ENCODE measurements around the gene FBXO3. TPM values are rescaled to one million over a fixed set of nuclear protein-coding genes. Genes with fewer than 3 reads are reported as not detected.
"Not testable (repeated sequence)": the region's sequence is repeated elsewhere in the genome, so short reads cannot be mapped to it uniquely, and the experiment has no call there.

Gene FBXO3
- polyA plus RNA-seq, 1 experiment = 43.4 TPM

GRCh38 chr11:33712436-33712835, 61.9 kb downstream of the FBXO3 start:
- TF ChIP-seq CTCF (IDR thresholded peaks at IDR 0.05; ENCODE audit: low read depth, low read length) = no peak
- POLR2A ChIA-PET = no interaction called here
- H3K27ac ChIP-seq (ENCODE audit: low read depth, low read length) = no peak overlapping the region
- DNase-seq (ENCODE audit: low read depth, low spot score) = no peak
- CTCF ChIA-PET = no interaction called here
- no peak overlapping the region for H3K4me3 ChIP-seq (ENCODE audit: low read depth, low read length)
- H3K27me3 ChIP-seq (ENCODE audit: control insufficient read depth, insufficient read depth, low read length) = no peaks in the 10 kb centered on the region
- no peaks in the 10 kb centered on the region for H3K9me3 ChIP-seq (ENCODE audit: control insufficient read depth, insufficient read depth, low read length)

GRCh38 chr11:33709466-33709865, 64.9 kb downstream of the FBXO3 start:
- Histone ChIP-seq H3K4me3 (ENCODE audit: low read depth, low read length) (no peak overlapping the region), H3K9me3 (ENCODE audit: control insufficient read depth, insufficient read depth, low read length) (no peaks in the 10 kb centered on the region), H3K27me3 (ENCODE audit: control insufficient read depth, insufficient read depth, low read length) (no peaks in the 10 kb centered on the region), H3K27ac (ENCODE audit: low read depth, low read length) (no peak overlapping the region)
- ChIA-PET POLR2A (interaction anchor here (1.1 kb wide), 1 partner anchor 8 kb away, joined by 3 read pairs; no protein-coding TSS in a partner anchor), CTCF (interaction anchor here (0.6 to 2.2 kb wide), 5 partner anchors 15 to 379 kb away, joined by 3 to 12 read pairs (median 4); no protein-coding TSS in a partner anchor)
- no peak for TF ChIP-seq CTCF (IDR thresholded peaks at IDR 0.05; ENCODE audit: low read depth, low read length)
- no peak for DNase-seq (ENCODE audit: low read depth, low spot score)

GRCh38 chr11:33708985-33709384, 65.3 kb downstream of the FBXO3 start:
- Histone ChIP-seq H3K27ac (ENCODE audit: low read depth, low read length) (no peak overlapping the region), H3K4me3 (ENCODE audit: low read depth, low read length) (no peak overlapping the region), H3K27me3 (ENCODE audit: control insufficient read depth, insufficient read depth, low read length) (no peaks in the 10 kb centered on the region), H3K9me3 (ENCODE audit: control insufficient read depth, insufficient read depth, low read length) (no peaks in the 10 kb centered on the region)
- POLR2A ChIA-PET = interaction anchor here (1.1 kb wide), 1 partner anchor 8 kb away, joined by 3 read pairs; no protein-coding TSS in a partner anchor
- CTCF ChIA-PET = interaction anchor here (1.1 to 2.2 kb wide), 4 partner anchors 15 to 378 kb away, joined by 3 to 12 read pairs (median 5); no protein-coding TSS in a partner anchor
- TF ChIP-seq CTCF (IDR thresholded peaks at IDR 0.05; ENCODE audit: low read depth, low read length) = no peak
- DNase-seq (ENCODE audit: low read depth, low spot score) = no peak

GRCh38 chr11:33707831-33708230, 66.5 kb downstream of the FBXO3 start:
- CTCF ChIA-PET = interaction anchor here (1.0 to 2.2 kb wide), 3 partner anchors 20 to 35 kb away, joined by 3 to 12 read pairs (median 10); no protein-coding TSS in a partner anchor
- not testable (repeated sequence) for H3K9me3 ChIP-seq (ENCODE audit: control insufficient read depth, insufficient read depth, low read length); H3K4me3 ChIP-seq (ENCODE audit: low read depth, low read length); H3K27me3 ChIP-seq (ENCODE audit: control insufficient read depth, insufficient read depth, low read length); DNase-seq (ENCODE audit: low read depth, low spot score); H3K27ac ChIP-seq (ENCODE audit: low read depth, low read length)
- POLR2A ChIA-PET = interaction anchor here (0.6 kb wide), 1 partner anchor 462 kb away, joined by 3 read pairs; no protein-coding TSS in a partner anchor

GRCh38 chr11:33706966-33707365, 67.4 kb downstream of the FBXO3 start:
- Histone ChIP-seq H3K27ac (ENCODE audit: low read depth, low read length) (no peak overlapping the region), H3K9me3 (ENCODE audit: control insufficient read depth, insufficient read depth, low read length) (no peaks in the 10 kb centered on the region), H3K4me3 (ENCODE audit: low read depth, low read length) (no peak overlapping the region), H3K27me3 (ENCODE audit: control insufficient read depth, insufficient read depth, low read length) (no peaks in the 10 kb centered on the region)
- CTCF ChIA-PET = interaction anchor here (1.0 to 2.2 kb wide), 2 partner anchors 19 to 35 kb away, joined by 3 to 10 read pairs; no protein-coding TSS in a partner anchor
- TF ChIP-seq CTCF (IDR thresholded peaks at IDR 0.05; ENCODE audit: low read depth, low read length) = no peak
- POLR2A ChIA-PET = interaction anchor here (0.6 kb wide), 1 partner anchor 30 kb away, joined by 8 read pairs; the partner anchor contains the start of gene CD59
- no peak for DNase-seq (ENCODE audit: low read depth, low spot score)

Data from AG04450 (cell line).